Right ventricle myocardium inferior (tissue), 1 donor: ENCODE results near the gene PATL1. TPM values are rescaled to one million over a fixed set of nuclear protein-coding genes. Genes with fewer than 3 reads are reported as not detected.
A peak's percentile ranks its signal among the peaks of the same experiment; 100 is the strongest.
"Not testable (repeated sequence)": the region's sequence is repeated elsewhere in the genome, so short reads cannot be mapped to it uniquely, and the experiment has no call there.

ENCODE experiments used
- ATAC-seq: fragments of 200-7000 bp; cut with Tn5 transposase; one replicate; pipeline ENCODE4 v1.9.1; 2020; ENCODE audit warnings: mild to moderate bottlenecking, moderate library complexity
- DNase-seq: peaks from one replicate; pipeline ENCODE4 v3.0.0; 2021; ENCODE audit errors: missing footprints
- intact Hi-C: fragments of 100-400 bp; cut with DNase I; formaldehyde crosslinking; loops from one replicate; pipeline ENCODE4 v1.11.0; 2022
- total RNA-seq: library from RNA; stranded (reverse); fragmentation: NEBNext Ultra II Directional; extraction: Animal tissue kit (Norgen Biotek cat#: 25700); gene quantifications from one replicate; pipeline ENCODE4 v1.2.1, GENCODE V29; 2021
- donor health status: DM: no; HTN: yes; CAD: no; lungs with severe emphysema.

PATL1 gene
- total RNA-seq, 1 donor from 2014 or later, result 22.3 TPM

GRCh38 chr11:59626969-59627368 lies 41.9 kb downstream of the PATL1 start:
- intact Hi-C loops, DNase-seq, ATAC-seq: not testable (repeated sequence)

- intact Hi-C loops, result no loop called here
- ATAC-seq, result no peak
- DNase-seq, result no peak
Measured at GRCh38 chr11:59625703-59626102, 43.1 kb downstream of the PATL1 start.

DNA sequence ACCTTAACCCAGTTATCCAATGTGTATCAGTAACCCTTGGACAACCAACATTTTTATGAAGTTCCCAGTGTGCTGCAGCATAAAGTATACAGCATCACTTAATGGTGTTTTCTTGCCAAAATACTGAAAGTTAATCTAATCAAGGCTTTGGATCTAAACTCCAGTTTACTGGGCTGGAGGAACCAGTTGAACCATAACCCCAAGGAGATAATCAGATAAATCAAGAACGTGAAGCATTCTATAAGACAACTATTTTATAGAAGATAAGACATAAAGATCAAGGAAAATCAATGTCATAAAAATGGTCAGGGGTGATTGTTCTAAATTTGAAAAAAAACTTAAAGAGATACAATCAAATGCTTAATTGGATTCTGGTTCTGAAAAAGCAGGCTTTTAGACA lies 51.0 kb downstream of the PATL1 start:
- DNase-seq, result no peak
- ATAC-seq, result no peak
- intact Hi-C loops, result loop anchor here (2.0 to 5.0 kb wide), 2 partner anchors 67 to 81 kb away; no protein-coding TSS in a partner anchor

DNA sequence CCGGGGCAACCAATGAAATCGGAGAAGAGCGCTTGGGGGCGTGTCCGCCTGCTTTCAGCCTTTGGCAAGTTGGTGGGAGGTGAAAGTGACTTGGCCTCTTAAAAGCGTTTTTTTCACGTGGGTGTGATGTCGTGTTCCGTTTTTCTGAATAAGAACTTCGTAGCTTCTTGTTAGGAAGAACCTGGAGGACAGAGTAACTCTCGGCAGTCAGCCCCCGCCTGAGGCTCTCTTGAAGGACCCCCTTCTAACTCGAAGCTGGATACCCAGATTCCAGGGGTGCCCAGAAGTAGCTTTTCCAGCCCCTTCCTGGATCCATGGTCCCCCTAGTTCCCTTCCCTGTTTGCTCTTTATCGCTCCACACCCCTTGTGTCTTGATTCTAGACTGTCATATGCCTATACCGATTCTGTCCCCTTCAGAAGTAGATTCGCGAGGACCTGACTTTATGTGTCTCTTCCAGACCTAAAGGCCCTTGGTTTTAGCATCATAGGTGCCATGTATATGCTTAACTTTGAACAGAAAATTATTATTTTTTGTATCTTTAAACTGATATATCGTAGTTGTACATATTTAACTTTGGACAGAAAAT lies 52.3 kb downstream of the PATL1 start:
- DNase-seq (peak; percentile 96), ATAC-seq (no peak)
- intact Hi-C loops, result loop anchor here (1.0 to 5.0 kb wide), 3 partner anchors 53 to 79 kb away; partner anchors contain the start of gene PATL1

DNA sequence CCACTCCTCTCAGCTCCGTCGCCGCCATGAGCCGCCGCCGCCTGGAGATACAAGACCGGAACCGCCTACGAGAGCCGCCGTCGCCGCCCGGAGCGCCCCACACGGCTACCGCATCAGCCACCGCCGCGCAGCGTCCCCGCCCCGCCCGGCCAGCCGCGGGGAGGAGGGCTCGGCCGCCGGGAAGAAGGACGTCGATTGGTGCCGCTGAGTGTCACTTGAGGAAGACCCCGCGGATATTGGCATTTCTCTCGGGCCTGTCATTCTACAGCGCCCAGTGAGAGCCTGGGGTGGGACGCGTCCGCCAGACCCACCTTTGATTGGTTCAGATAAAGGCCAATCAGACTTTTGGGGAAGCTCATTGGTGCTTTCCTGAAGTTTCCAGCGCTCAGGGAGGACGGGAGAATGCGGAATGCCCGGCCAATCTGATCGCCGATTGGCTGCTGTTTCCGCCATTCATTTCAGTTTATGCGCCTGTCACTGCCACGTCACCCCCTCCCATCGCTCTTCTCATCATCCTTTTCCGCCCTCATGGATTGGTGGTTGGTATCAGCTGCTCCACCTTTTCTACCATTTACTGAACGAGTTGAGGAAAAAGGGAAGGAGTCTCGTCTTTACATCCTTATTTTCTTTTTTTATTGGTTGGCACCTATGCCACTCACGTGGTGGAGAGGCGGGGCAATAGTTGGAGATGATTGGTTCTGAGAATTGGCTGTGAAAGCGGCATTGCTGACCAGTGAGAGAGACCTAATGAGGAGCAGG lies 53.0 kb downstream of the PATL1 start, which contains the start of gene OSBP:
OSBP (minus strand) TSS at position 138 of the 759 bp plus-strand sequence; CDS start at position 28, 110 bp downstream.
- intact Hi-C loops, result loop anchor here (1.0 to 5.0 kb wide), 3 partner anchors 53 to 79 kb away; partner anchors contain the start of gene PATL1
- ATAC-seq (peak; percentile 96), DNase-seq (peak; percentile 98)

DNA sequence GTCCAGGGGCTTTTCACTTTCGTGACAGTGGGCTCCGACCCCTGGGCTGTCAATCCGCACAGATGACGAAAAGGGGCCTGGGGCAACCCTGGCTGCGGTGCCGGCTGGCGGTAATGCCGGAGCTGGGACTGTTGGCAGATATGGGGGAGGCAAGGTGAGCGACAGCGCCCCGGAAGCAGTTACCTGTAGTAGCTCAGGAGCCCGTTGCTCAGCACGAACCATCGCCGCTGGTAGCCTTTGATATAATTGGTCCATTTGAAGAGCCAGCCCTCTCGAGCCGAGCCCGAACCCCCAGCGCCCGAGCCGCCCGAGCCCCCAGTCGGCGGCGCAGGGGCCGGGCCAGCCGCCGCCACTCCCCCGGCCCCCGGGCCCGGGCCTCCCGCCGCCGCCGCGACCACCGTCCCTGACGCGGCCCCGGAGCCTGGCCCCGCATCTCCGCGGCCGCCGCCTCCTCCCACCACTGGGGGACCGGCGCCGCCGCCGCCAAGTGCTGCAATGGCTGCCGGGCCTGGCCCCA lies 53.7 kb downstream of the PATL1 start:
- peak; percentile 71 for DNase-seq
- ATAC-seq, result no peak
- intact Hi-C loops, result loop anchor here (5.0 kb wide), 1 partner anchor 78 kb away; no protein-coding TSS in a partner anchor

GRCh38 chr11:59614277-59615119 lies 54.3 kb downstream of the PATL1 start:
- ATAC-seq, result no peak
- no peak for DNase-seq
- intact Hi-C loops, result loop anchor here (5.0 kb wide), 2 partner anchors 52 to 77 kb away; no protein-coding TSS in a partner anchor

DNA sequence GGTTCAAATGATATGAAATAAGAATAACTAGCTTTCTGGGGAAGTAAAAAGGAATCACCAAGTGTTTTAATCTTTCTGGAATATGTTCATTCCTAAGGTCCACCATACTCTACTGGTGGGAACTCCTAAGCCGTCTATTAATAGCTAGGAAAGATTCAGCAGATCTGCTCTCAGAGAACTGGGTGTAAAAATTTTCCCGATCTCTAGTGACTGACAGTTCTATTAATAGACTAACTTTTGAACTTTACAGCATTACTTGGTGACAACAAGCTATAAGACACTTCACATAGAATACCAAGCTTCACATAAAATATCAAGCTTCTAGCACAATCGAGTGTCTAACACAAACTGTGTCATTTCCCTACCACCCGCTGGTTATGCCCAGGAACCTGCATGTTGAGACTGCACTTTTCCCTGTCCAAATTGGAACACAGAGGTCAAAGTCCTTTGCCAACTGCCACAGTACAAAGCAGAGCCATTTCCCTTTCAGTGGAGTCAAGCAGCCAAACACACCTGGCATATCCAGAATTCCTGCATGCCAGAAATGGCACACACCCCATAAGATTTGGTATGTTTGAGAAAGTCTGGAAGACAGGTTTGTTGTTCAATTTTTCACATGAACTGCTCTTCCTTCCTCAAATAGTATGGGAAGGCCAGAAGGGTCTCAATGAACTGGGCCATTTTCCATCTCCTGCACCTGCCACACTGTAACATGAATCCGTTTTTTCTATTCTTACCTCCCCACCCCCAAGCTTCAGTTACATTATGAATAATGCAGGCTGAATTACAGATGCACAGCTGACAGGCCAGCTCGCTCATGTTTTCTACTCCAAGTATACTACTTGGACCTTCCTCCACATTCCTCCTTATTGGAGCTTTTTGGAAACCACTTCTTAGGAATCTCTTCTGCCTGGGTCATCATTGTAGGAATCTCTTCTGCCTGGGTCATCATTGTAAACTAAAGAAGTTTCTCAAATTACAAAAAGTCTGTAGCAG lies 57.0 kb downstream of the PATL1 start:
- no peak for ATAC-seq
- DNase-seq, result no peak
- intact Hi-C loops, result loop anchor here (5.0 kb wide), 1 partner anchor 50 kb away; no protein-coding TSS in a partner anchor

GRCh38 chr11:59610289-59610688 lies 58.5 kb downstream of the PATL1 start:
- no peak for DNase-seq
- ATAC-seq, result no peak
- intact Hi-C loops, result loop anchor here (5.0 kb wide), 1 partner anchor 48 kb away; no protein-coding TSS in a partner anchor

- intact Hi-C loops, result loop anchor here (5.0 kb wide), 1 partner anchor 44 kb away; no protein-coding TSS in a partner anchor
- ATAC-seq, result no peak
- DNase-seq, result no peak
Measured at GRCh38 chr11:59607703-59608454, 61.0 kb downstream of the PATL1 start.

DNA sequence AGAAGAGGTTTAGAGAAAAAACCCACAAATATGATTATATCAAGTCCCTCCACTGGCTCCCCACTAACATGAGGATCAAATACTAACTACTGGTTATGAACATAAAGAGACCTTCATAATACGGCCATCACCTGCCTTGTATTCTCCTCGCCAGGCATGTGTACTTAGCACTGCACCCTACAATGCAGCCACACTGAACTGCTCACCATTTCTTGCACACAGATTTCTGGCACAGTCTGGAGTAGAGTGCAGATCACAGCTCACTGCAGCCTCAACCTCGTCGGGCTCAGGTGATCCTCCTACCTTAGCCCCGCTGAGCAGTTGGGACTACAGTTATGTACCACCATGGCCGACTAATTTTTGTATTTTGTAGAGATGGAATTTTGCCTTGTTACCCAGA lies 66.4 kb downstream of the PATL1 start:
- intact Hi-C loops, result no loop called here
- no peak for ATAC-seq
- no peak for DNase-seq

- DNase-seq (no peak), ATAC-seq (no peak)
- intact Hi-C loops, result no loop called here
Measured at GRCh38 chr11:59601788-59602187, 67.0 kb downstream of the PATL1 start.

- DNase-seq (no peak), ATAC-seq (no peak)
- intact Hi-C loops, result no loop called here
Measured at GRCh38 chr11:59600636-59601035, 68.2 kb downstream of the PATL1 start.

DNA sequence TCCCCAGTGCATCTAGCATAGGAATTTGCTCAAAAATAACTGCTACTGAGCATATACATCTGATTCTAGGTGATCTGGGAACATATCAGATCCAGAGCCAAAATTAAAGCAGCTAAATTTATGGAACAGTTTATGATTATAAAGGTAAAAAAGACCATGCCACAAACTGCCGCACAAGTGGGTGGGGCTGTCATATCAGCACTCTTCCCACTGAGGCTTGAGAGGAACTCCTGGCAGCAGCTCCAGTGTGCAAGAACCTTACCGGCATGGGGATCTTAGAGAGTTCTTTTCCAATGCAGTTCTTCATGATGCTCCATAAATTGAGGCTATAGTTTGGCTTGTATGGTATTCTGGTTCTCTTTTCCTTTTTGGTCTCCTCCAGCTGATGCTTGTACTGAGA lies 68.6 kb downstream of the PATL1 start:
- no peak for ATAC-seq
- DNase-seq, result no peak
- intact Hi-C loops, result no loop called here

DNA sequence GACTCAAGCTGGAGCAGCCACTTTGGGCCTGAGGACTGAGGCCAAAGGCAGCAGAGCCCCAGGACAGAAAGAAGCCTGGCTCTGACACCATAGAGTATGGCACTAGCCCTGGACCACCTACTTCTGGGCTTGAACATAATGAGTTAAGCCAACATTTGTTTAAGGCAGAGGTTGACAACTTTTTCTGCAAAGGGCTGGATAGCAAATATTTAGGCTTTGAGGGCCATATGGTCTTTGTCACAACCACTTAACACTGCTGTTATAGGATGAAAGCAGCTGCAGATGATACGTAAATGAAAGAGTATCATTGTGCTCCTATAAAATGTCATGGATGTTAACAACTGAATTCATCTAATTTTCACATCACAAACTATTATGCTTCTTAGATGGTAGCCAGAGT lies 69.9 kb downstream of the PATL1 start:
- ATAC-seq (no peak), DNase-seq (no peak)
- intact Hi-C loops, result no loop called here
